Stromal cell of bone marrow (primary cell): Measurements from ENCODE around the gene PGBD5.

Experiments used
- DNase-seq: peaks from one replicate; pipeline ENCODE4 v3.0.0-alpha.2; 2012; ENCODE audit warnings: low read depth

PGBD5 gene

DNA sequence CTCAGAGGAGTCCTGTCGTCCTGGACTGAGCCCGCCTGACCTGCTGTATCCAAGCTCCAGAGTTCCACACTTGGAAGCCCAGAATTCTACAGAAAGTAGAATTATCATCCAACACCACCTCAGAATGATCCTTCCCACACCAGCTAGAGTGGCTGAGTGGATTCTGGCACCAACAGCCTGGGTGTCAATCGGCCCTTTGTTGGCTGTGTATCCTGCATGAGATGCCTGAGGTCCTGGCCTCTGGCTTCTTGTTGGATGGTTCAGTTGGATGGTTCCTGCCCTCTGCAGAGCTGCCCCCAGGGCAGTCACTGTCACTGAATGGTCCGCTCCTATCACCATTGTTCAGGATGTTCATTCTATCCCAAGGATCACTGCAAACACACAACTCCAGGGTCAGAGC lies 49.8 kb downstream of the PGBD5 start:
- DNase-seq, result no peak

DNA sequence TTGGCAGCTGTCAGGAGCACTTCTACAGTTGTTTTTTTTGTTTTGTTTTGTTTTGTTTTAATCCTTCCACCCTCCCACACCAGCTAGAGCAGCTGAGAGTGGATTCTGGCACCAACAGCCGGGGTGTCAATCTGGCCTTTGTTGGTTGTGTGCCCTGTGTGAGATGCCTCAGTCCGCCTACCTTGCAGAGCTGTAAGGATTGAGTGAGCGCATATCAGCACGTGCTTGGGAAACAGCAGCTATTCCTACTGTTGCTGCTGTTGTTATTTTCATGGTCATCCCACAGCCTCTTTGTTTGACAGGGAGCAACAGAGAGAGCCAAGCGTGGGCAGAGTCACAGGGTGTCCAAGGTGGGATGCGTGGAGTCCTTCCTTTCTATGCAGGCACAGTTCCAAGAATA lies 50.4 kb downstream of the PGBD5 start:
- DNase-seq, result no peak

DNA sequence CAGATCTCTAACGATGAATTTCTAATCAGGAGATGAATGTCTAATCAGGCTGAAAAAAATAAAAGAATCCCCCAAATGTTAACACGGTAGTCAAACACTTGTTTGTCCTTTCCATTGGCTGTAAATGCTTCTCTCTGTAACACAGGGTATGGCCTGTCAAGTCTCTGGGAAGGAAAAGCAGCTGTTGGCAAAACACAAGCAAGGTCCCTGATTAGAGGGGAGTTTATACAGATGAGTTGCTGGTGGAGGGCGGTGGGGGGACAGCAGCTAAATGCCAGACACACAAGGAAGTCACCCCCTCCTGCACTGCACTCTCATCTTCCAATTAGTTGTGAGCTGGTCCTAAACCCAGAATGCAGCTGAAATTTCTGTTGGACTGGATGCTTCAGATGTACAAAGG lies 51.0 kb downstream of the PGBD5 start:
- no peak for DNase-seq

DNA sequence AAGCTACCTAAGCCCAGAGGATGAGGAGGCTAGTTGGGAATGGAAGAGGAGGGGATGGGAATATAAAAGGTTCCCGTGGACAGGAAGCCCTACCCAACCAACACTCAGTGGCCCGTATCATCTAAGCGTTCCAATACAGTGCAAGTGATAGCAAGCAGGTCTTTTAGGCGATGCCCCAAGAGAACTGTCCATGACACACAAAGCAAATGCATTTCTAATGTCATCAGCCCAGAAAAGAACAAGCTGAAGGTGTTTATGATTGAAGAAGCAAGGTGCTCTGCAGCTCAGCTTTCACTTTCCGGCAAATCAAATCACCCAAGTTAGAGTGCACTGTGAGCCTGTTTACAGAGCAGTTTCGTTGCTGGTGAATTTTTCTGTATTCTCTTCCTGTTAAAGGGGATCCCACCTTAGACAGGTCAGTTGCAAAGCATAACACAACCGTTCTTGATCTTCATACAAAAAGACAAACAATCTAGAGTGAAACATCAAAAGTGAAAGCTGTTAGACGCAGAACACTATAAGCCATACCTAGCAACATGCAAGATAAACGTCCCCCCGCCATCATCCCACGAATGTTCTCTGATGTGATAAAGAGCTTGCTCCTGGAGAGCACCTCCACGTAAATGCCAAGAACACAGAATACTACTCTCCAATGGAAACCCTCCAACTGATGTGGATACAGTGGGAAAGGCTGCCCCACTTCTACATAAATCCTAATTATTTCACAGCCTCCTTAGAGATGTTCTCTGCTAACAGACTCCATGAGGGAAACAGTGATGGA lies 54.0 kb downstream of the PGBD5 start:
- DNase-seq, result no peak

DNA sequence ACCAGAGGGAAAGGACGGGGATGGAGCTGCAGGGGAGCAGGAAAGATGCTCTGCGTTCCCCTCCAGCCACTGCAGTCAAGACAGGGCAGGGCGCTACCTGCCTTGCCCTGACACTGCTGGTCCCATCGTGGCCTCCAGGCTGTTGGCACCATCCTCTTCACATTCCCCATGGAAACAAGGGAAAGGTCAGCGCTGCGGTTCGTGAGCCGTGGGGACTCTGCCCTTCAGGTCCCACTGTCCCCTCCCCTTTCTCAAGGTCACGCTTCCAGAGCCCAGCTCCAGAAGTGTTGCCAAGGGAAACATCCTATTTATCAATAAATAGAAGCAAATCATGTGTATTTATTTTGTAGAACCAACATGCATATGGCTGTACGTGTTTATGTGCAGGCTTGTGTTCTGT lies 56.0 kb downstream of the PGBD5 start:
- DNase-seq, result no peak

DNA sequence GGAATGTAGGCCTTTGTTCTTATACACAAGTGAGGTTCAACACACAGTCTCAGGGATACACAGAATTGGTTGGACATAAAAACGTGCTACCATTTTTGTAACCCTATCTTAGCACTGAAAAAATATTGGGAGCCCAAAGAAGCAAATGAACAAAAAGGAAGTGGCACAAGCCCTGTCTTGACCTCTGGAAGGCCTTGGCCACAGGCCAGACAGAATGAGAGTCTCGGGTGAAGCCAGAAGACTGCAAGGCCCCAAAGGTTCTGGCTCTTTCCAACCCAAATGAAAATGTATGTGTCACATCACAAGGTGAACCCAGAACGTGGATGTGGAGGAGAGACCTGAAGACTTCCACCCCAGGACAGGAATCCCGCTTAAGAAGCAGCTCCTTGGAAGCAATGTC lies 57.3 kb downstream of the PGBD5 start:
- no peak for DNase-seq

DNA sequence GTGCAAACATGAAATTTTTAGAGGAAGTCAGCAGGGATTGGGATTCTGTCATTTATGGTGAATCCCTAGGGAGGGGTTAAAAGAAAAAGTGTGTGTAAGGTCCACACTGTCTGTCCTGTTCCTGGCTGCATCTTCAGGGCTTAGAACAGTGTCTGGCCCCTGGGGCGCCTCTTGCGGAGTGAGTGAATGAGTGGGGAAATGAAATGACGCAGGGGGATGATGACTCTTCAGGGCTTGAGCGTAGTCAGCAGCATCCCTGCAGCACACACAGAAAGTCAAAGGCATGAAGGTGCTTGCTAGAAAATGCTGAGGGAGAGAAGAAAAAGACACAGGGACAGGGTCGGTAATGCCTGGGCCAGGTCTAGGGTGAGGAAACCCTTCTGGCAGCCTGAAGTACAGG lies 57.8 kb downstream of the PGBD5 start:
- no peak for DNase-seq

DNA sequence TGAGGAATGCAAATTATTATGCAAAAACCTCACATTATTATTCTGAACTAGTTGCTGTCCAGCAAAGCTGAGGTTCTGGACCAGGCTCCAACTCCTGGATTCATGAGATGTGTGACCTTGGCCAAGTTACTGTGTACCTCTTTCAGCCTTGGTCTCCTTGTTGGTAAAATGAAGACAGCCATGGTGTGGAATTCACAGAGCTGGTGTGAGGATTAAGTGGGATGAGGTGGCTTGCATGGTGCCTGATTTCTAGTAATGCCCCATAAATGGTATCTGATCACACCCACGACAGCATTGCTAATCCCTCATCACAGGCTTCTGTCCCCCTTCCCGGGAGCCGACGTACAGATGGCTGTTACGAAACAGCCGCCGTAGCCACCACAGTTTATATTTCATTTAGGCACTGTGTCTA lies 59.6 kb downstream of the PGBD5 start:
- no peak for DNase-seq

DNA sequence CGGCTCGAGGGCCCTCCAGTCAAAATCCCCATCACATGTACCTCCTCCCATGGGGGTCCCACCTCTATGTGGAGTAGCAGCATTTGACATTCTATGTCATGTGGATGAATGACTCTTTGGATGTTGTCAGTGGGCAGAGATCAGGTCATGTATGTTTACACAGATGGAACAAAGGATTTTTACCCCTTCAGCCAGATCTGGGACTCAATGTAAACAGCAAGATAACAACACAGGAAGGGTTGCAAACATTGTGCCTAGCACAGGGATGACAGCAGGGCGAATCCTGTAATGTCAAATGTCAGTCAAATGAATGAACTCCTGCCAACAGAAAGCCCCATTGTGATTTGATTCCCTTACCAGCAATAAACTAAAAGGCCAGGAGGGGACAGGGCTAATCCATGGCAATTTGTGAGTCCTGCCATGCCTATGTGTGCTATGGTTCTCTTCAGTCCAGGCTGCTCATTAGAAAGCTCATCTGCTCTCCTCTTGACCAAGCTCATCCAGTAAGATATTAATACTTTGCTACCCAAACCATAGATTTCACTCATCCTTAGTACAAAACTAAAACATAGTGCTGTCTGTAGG lies 60.3 kb downstream of the PGBD5 start:
- DNase-seq, result no peak

DNA sequence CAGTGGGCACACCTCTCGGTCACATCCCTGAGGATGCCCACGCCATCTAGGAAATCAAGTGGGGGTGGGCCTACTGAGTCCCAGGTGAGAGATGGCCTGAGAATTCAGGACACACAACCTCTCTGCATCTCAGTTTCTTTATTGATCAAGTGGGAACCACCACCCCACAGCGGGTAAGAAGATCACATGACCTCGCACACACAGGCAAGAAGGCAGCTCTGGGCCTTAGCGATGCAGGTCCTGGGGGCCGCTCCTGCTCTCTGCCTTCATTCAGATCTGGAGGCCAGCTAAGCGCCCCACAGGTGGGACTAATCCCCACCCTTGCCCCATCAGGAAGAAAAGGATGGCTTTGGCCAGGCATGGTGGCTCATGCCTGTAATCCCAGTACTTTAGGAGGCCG lies 63.2 kb downstream of the PGBD5 start:
- no peak for DNase-seq

DNA sequence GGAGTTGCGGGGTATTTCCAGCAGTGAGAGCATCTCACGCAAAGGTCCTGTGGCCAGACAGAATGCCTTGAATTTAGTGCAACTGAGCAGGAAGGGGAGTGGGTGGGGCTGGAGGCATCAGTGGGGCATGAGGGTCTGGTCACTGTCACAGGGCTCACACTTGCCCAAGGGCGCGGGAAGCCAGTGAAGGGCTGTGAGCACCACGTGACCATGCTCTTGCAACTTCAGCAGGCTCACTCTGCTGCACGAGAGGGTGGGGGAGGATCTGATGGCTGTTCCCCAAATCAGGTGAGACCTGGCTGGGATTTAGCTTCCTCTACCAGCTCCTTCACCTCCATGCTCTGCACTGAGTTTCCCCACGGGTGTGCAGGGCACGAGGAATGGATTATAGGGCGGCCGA lies 64.2 kb downstream of the PGBD5 start:
- no peak for DNase-seq

DNA sequence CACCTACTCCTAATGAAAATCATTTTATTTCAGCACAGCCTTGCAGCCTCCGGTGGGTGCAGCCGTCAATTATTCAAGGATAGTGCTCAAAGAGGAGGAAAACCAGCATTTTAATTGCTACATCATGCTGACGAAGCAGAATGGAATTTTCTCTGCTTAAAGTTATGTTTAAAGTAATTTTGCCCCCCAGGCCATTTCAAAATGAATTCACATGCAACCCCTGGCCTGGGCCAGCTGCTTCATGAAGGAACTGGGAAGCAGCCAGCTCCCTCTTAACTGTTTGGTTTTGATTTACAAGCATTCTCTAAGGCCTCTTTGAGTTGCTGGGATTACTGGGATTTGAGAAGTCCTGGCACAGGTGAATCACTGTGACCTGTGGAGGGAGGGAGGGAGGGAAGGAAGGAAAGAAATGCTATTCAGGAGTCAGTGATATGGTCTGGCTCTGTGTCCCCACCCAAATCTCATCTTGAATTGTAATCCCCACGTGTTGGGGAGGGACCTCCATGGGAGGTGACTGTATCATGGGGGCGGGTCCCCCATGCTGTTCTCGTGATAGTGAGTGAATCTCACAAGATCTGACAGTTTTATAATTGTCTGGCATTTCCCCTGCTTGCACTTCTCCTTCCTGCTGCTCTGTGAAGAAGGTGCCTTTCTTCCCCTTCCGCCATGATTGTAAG lies 66.0 kb downstream of the PGBD5 start:
- DNase-seq, result no peak

DNA sequence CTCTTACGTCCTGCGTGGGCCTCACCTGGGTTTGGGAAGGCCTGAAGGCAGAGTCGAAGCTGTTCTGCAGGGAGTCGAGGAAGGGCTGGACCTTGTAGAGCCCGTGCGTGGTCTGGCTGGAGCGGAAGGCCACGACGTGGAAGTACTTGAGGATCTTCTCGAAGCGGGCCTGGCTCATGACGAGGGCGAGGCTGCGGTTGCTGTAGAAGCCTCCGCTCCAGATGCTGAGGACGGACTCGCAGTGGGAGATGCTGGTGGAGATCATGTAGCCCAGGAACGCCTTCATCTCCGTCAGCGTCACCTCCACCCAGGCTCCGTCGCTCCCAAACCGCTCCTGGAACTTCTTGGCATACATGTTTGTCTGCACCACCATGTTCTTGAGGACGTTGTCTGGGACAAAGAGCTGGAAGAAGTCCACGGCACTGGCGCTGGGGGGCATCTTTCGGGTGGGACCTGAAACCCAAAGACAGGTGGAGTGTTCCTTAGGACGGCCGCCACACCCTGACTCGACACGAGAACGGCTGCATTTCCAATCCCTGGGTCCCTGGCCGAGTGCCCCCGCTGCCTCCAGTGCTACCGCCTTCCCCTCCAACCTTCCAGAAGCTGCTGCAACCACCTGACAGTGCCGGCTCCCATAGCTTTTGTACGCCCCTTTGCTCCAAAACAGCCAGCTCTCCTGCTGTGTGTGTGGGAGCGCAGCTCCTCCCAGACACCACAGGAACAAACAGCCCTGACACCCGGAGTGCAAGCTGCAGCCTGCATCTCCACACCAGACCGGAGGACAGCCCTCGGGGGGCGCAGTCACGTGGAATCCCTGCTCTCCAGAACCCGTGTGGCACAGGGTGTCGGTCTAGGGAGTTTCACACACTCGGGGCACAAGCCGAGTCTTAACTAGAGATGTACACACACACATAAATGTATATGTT lies 69.0 kb downstream of the PGBD5 start:
- DNase-seq, result no peak

DNA sequence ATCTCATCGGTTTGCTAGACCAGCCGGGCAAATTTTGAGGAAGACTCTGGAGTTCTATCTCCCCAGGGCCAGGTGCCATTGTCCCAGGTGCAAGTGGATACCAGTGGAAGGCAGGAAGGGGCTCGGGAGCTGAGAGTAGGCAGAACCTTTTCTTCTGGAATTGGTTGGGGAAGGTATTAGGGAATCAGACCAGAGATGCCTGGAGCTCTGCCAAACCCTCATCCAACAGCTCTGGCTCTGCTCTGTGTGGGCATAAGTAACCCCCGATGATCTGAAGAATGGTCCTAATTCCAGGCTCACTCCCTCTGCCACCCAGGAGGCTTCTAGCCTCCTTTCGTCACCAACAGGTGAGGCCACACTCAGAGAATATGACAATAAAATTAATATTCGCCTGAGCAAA lies 69.9 kb downstream of the PGBD5 start:
- no peak for DNase-seq

DNA sequence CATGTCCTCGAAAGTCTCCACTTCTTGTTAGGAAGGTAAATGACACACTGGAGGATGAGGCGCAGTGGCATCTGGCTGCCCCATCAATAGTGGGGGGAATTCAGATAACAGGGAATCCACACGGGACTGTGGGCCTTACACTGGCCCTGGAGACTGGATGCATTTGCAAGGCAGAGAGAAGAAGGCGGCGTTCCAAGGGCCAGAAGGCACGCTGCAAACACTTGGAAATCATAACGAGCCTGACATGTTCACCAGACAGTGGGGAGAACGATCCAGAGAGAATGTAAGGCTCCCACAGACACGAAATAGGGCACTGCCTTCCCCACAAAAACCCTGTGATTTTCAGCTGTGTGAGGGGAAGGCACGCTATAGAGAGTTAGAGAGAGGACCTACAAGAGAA lies 70.5 kb downstream of the PGBD5 start:
- DNase-seq, result no peak

DNA sequence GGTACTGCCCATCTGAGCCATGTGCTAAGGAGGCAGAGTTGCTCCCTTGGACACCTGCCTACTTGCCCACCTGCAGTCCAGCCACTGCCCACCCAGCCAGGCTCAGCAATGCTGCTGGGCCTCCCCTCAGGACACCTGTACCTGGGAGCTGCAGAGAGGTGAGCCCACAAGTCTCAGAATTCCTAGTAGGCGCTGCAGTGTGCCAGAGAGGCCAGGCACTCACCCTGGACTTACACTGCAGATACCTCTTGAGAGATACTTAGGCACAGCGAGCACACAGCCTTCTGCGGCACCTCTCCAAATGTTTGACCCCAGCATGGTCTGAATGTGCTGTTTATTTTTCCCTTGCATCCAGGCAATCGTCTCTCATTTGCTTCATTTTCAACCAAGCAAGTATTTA lies 71.0 kb downstream of the PGBD5 start:
- no peak for DNase-seq

DNA sequence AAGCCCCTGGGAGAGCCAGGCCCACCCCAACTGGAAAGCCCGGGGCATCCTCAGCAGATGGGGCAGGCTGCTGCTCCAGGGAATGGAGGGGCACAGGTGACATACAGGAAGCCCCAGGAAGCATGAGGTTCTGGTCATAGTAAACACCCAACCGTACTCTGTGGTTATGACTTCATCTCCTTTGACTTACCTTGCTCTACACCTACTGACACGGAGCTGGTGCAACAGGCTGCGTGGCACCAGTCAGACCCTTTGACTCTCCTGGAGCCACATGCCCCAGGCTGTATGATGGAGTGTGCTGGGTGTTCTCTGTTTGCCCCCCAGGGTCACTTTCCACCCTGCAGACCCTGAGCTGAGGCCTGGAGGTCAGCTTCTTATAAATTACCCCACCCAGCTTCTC lies 72.1 kb downstream of the PGBD5 start:
- no peak for DNase-seq

DNA sequence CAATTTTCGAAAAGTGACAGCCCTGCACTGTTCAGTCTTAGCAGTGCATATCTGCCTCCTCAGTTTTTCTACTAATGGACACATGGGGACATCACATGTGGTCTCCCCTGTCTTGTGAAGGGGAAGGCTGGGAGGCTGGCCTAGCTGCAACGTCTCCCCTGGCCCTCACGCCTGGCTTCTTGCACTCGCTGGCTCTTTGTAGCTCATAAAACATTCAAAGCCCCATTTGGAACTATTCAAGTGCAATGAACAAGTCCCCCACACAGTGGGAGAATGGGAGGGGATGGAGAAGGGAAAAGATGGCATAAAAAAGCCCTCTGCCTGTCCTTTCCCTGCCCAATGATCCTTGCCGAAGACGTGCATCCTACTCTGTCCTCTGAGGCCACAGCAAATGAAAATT lies 73.6 kb downstream of the PGBD5 start:
- DNase-seq, result no peak

DNA sequence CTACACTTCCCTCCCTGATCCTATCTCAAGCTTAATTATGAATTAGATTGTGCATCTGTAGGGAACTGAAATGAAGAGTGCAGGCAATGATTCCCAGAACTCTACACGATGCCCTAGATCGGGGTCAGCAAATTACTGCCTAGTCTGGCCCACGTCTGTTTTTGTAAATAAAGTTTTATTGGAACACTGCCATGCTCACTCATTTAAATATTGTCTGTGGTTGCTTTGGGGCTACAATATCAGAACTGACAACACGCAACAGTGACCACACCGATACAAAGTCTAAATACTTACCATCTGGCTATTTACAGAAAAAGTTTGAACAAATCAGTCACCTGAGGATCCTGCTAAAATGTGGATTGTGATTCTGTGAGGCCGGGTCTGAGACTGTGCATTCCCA lies 74.1 kb downstream of the PGBD5 start:
- no peak for DNase-seq

DNA sequence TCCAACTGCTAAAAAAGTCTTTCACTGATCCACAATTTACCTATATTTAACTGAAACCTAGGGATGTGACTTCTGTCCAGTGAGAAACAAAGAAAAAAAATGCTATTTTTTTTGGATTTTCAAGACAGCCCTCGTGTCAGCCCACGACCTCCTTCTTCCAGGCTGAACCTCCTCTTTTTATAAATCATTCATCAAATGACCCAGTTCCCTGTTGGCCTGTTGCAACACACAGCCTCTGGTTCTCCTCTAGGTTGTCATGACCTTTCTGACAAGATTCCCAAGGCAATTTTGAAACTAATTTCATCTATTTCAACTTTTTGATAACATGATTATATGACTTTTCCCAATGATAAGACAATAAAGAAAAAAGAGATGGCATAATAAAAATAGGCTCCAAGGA lies 74.6 kb downstream of the PGBD5 start:
- DNase-seq, result no peak

DNA sequence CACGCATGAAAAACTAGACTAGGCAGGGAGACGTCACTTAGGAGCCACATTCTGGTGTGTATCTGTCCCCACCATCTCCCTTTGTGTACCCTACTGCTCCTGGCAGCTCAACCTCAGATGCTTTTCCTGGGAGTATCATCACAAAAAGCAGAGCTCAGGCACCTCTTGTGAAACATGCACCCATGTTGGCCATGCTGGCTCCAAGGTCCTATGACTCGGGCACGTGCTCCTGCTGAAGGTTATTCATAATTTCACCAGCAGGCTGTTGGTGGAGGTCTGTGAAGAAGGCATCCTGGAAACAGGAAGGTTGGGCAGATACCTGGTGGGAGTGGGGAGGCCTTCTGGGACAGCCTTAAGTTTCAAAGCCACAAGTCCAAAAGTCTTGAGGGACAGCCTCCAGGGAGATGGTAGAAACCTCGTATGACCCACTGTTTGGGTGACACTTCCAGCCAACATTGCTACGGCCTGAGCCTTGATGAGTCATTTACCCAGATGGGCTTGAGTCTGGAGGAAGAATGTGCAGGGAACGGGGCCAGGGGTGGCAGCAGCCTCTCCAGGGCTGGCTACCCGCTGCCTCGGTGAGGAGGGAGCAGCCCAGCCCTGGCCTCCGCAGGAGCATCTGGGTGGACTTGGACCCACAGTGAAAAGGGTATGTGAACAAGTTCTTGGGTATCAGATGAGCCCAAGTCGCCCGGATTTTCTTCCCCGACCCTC lies 75.8 kb downstream of the PGBD5 start:
- DNase-seq, result no peak

DNA sequence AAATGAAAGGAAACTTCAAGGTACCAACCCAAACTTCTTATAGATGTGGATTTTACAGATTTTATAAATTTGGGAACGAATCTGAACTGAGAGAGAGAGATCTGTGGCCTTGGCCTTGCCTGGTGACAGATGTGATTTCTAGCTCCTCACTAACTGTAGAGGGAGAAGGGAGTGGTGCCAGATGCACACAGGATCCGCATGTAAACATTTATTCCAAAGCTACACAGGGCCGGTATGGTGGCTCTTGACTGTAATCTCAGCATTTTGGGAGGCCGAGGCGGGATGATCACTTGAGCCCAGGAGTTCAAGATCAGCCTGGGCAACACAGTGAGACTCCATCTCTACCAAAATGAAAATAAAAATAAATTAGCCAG lies 77.1 kb downstream of the PGBD5 start:
- no peak for DNase-seq
